Dendritic cell treated with granulocyte-macrophage colony-stimulating factor and Interleukin-4, amounts not matched to agents 40 ng/mL and 50 ng/mL, for 4 days (primary cell): ENCODE measurements around the gene KIR2DL1.
"Not testable (repeated sequence)": the region's sequence is repeated elsewhere in the genome, so short reads cannot be mapped to it uniquely, and the experiment has no call there.

Experiments
- H3K27ac Mint-ChIP-seq: one replicate; pipeline ENCODE4 v1.8.0; 2022; ENCODE audit warnings: mild to moderate bottlenecking, mixed read lengths
- H3K27me3 Mint-ChIP-seq: one replicate; pipeline ENCODE4 v1.8.0; 2022; ENCODE audit warnings: mild to moderate bottlenecking, mixed read lengths
- H3K36me3 Mint-ChIP-seq: one replicate; pipeline ENCODE4 v1.8.0; 2022; ENCODE audit warnings: low read depth, mixed read lengths
- H3K4me1 Mint-ChIP-seq: one replicate; pipeline ENCODE4 v1.8.0; 2022; ENCODE audit warnings: low read depth, mixed read lengths
- H3K4me3 Mint-ChIP-seq: one replicate; pipeline ENCODE4 v1.8.0; 2022; ENCODE audit warnings: mild to moderate bottlenecking, moderate library complexity, mixed read lengths
- H3K9me3 Mint-ChIP-seq: one replicate; pipeline ENCODE4 v1.8.0; 2022; ENCODE audit warnings: mixed read lengths
- intact Hi-C: fragments of 100-400 bp; cut with micrococcal nuclease; formaldehyde crosslinking; loops from one replicate; pipeline ENCODE4 v1.15.0; 2022

KIR2DL1 gene

DNA sequence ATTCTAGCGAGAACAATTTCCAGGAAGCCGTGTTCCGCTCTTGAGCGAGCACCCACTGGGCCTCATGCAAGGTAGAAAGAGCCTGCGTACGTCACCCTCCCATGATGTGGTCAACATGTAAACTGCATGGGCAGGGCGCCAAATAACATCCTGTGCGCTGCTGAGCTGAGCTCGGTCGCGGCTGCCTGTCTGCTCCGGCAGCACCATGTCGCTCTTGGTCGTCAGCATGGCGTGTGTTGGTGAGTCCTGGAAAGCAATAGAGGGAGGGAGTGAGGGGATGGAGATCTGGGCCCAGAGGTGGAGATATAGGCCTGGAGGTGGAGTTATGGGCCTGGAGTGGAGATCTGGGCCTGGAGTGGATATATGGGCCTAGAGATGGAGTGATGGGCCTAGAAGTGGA lies at the start of gene KIR2DL1:
Gene KIR2DL1 (plus strand): TSS at position 148 of the 400 bp plus-strand sequence. CDS start 58 bp downstream, at position 206.
- intact Hi-C loops, H3K27ac Mint-ChIP-seq, H3K36me3 Mint-ChIP-seq, H3K4me3 Mint-ChIP-seq: not testable (repeated sequence)
- peaks cover 17% of the 10 kb centered on the region for H3K4me1 Mint-ChIP-seq
- peaks cover 12% of the 10 kb centered on the region for H3K9me3 Mint-ChIP-seq
- H3K27me3 Mint-ChIP-seq, result peaks cover 11% of the 10 kb centered on the region

DNA sequence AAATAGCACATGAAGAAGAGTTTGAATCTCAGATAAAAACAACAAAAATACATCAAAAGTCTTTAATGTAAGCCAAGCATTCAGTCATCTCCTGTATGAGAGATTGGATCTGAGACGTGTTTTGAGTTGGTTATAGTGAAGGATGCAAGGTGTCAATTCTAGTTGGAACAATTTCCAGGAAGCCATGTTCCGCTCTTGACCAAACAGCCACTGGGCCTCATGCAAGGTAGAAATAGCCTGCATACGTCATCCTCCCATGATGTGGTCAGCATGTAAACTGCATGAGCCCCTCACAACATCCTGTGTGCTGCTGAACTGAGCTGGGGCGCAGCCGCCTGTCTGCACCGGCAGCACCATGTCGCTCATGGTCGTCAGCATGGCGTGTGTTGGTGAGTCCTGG lies 45.5 kb upstream of the KIR2DL1 start, which contains the start of gene KIR3DL3:
Gene KIR3DL3 (plus strand): TSS at position 301 of the 400 bp plus-strand sequence. CDS start 55 bp downstream, at position 356.
- Mint-ChIP-seq H3K36me3 (no peaks in the 10 kb centered on the region), H3K9me3 (peaks cover 28% of the 10 kb centered on the region), H3K4me1 (peaks cover 3% of the 10 kb centered on the region), H3K27ac (no peak within 1 kb of the TSS), H3K4me3 (no peak within 1 kb of the TSS), H3K27me3 (peaks cover 30% of the 10 kb centered on the region)
- intact Hi-C loops, result no loop called here

DNA sequence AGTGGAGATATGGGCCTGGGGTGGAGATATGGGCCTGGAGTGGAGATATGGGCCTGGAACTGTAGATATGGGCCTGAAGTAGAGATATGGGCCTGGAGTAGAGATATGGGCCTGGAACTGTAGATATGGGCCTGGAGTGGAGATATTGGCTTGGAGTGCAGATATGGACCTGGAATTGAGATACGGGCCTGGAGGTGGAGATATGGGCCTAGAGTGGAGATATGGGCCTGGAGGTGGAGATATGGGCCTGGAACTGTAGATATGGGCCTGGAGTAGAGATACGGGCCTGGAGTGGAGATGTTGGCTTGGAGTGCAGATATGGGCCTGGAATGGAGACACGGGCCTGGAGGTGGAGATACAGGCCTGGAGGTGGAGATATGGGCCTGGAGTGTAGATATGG lies 44.9 kb upstream of the KIR2DL1 start:
- Mint-ChIP-seq H3K27ac (no peak overlapping the region), H3K9me3 (peaks cover 23% of the 10 kb centered on the region), H3K36me3 (no peaks in the 10 kb centered on the region), H3K4me3 (no peak overlapping the region), H3K4me1 (peaks cover 5% of the 10 kb centered on the region), H3K27me3 (peaks cover 33% of the 10 kb centered on the region)
- intact Hi-C loops, result no loop called here

- peaks cover 5% of the 10 kb centered on the region for H3K4me1 Mint-ChIP-seq
- peaks cover 31% of the 10 kb centered on the region for H3K27me3 Mint-ChIP-seq
- H3K9me3 Mint-ChIP-seq, result peaks cover 16% of the 10 kb centered on the region
- no peak overlapping the region for H3K27ac Mint-ChIP-seq
- H3K36me3 Mint-ChIP-seq, result no peaks in the 10 kb centered on the region
- intact Hi-C loops, result no loop called here
- no peak overlapping the region for H3K4me3 Mint-ChIP-seq
Observed at GRCh38 chr19:54725321-54725720, 44.3 kb upstream of the KIR2DL1 start.

DNA sequence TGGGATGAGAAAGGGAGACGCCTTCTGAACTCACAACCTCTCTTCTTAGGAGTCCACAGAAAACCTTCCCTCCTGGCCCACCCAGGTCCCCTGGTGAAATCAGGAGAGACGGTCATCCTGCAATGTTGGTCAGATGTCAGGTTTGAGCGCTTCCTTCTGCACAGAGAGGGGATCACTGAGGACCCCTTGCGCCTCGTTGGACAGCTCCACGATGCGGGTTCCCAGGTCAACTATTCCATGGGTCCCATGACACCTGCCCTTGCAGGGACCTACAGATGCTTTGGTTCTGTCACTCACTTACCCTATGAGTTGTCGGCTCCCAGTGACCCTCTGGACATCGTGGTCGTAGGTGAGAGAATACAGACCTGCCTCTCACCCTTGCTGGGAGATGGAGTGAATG lies 42.0 kb upstream of the KIR2DL1 start:
- Mint-ChIP-seq H3K27me3 (peaks cover 35% of the 10 kb centered on the region), H3K27ac (no peak overlapping the region), H3K9me3 (no peaks in the 10 kb centered on the region), H3K4me1 (peaks cover 13% of the 10 kb centered on the region), H3K4me3 (no peak overlapping the region), H3K36me3 (no peaks in the 10 kb centered on the region)
- intact Hi-C loops, result no loop called here

GRCh38 chr19:54728167-54728566 lies 41.4 kb upstream of the KIR2DL1 start:
- Mint-ChIP-seq H3K27ac (no peak overlapping the region), H3K27me3 (peaks cover 36% of the 10 kb centered on the region), H3K9me3 (no peaks in the 10 kb centered on the region), H3K36me3 (no peaks in the 10 kb centered on the region), H3K4me1 (peaks cover 13% of the 10 kb centered on the region), H3K4me3 (no peak overlapping the region)
- intact Hi-C loops, result no loop called here

- peaks cover 43% of the 10 kb centered on the region for H3K27me3 Mint-ChIP-seq
- intact Hi-C loops, result no loop called here
- H3K4me1 Mint-ChIP-seq, result peaks cover 13% of the 10 kb centered on the region
- no peaks in the 10 kb centered on the region for H3K36me3 Mint-ChIP-seq
- peaks cover 11% of the 10 kb centered on the region for H3K9me3 Mint-ChIP-seq
- no peak overlapping the region for H3K27ac Mint-ChIP-seq
- no peak overlapping the region for H3K4me3 Mint-ChIP-seq
Observed at GRCh38 chr19:54729416-54730188, 40.0 kb upstream of the KIR2DL1 start.

DNA sequence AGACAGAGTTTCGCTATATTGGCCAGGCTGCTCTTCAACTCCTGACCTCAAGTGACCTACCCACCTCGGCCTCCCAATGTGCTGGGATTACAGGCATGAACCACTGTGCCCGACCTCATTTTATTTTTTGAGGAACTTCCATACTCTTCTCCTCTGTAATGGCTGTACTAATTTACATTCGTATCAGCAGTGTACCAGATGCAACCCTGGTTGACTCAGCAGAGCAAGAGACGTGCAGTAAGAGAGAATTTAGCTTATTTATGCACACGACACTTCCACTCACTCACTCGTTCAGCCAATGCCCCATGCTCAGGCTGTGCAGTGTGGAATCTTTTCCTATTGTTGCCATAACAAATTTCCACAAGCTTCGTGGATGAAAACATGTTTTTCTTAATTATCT lies 38.4 kb upstream of the KIR2DL1 start:
- Mint-ChIP-seq H3K4me1 (peaks cover 13% of the 10 kb centered on the region), H3K27me3 (peaks cover 52% of the 10 kb centered on the region), H3K4me3 (no peak overlapping the region), H3K36me3 (no peaks in the 10 kb centered on the region), H3K27ac (no peak overlapping the region), H3K9me3 (peaks cover 14% of the 10 kb centered on the region)
- intact Hi-C loops, result no loop called here

- Mint-ChIP-seq H3K4me1 (peaks cover 21% of the 10 kb centered on the region), H3K27me3 (peaks cover 20% of the 10 kb centered on the region), H3K9me3 (peaks cover 14% of the 10 kb centered on the region)
- intact Hi-C loops, H3K27ac Mint-ChIP-seq, H3K36me3 Mint-ChIP-seq, H3K4me3 Mint-ChIP-seq: not testable (repeated sequence)
Observed at GRCh38 chr19:54738306-54738705, 31.3 kb upstream of the KIR2DL1 start, which contains the start of gene KIR2DL3. Gene KIR2DL3 (plus strand): TSS chr19:54738513. CDS start chr19:54738546, 33 bp downstream.

GRCh38 chr19:54738715-54739114 lies 30.9 kb upstream of the KIR2DL1 start:
- intact Hi-C loops, result no loop called here
- Mint-ChIP-seq H3K36me3 (no peaks in the 10 kb centered on the region), H3K27me3 (peaks cover 18% of the 10 kb centered on the region), H3K27ac (no peak overlapping the region), H3K4me1 (peaks cover 21% of the 10 kb centered on the region), H3K9me3 (peaks cover 11% of the 10 kb centered on the region), H3K4me3 (no peak overlapping the region)

- Mint-ChIP-seq H3K36me3 (no peaks in the 10 kb centered on the region), H3K4me3 (no peak overlapping the region), H3K4me1 (peaks cover 21% of the 10 kb centered on the region), H3K27me3 (peaks cover 13% of the 10 kb centered on the region), H3K9me3 (peaks cover under 1% of the 10 kb centered on the region), H3K27ac (no peak overlapping the region)
- intact Hi-C loops, result no loop called here
Observed at GRCh38 chr19:54739587-54740497, 29.8 kb upstream of the KIR2DL1 start.

- H3K4me3 Mint-ChIP-seq, H3K27ac Mint-ChIP-seq, intact Hi-C loops, H3K36me3 Mint-ChIP-seq, H3K27me3 Mint-ChIP-seq, H3K9me3 Mint-ChIP-seq: not testable (repeated sequence)
- H3K4me1 Mint-ChIP-seq, result peaks cover 23% of the 10 kb centered on the region
Observed at GRCh38 chr19:54741950-54742349, 27.6 kb upstream of the KIR2DL1 start.

- peaks cover 38% of the 10 kb centered on the region for H3K4me1 Mint-ChIP-seq
- H3K27me3 Mint-ChIP-seq, intact Hi-C loops, H3K27ac Mint-ChIP-seq, H3K36me3 Mint-ChIP-seq, H3K9me3 Mint-ChIP-seq, H3K4me3 Mint-ChIP-seq: not testable (repeated sequence)
Observed at GRCh38 chr19:54744080-54744479, 25.5 kb upstream of the KIR2DL1 start.
